ENCODE measurements around the gene ADNP2.

ADNP2 gene

GRCh38 chr18:80107426-80107825 is 1.6 kb upstream of the ADNP2 start:
- no peak for DNase-seq (ENCODE audit: low spot score)

DNA sequence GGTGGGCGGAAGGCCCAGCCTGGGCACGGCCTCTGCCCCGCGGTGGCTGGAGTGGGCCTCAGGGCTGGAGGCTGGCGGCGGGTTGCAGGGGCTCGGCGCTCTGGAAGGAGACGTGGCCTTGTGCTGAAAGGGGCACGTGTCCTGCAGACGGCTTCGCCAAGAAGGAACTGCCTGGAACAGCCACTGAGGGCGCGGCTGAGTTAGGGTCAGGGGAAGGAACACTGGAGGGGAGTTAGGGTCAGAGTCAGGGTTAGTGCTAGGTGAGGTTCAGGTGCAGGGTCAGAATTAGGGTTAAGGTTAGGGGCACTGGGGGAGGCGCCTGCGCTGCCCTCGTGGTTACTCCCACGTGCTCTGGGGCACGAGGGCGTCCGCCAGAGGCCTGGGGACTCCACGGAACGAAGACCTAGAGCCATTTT is 933 bp upstream of the ADNP2 start:
- DNase-seq (ENCODE audit: low spot score) = no peak

DNA sequence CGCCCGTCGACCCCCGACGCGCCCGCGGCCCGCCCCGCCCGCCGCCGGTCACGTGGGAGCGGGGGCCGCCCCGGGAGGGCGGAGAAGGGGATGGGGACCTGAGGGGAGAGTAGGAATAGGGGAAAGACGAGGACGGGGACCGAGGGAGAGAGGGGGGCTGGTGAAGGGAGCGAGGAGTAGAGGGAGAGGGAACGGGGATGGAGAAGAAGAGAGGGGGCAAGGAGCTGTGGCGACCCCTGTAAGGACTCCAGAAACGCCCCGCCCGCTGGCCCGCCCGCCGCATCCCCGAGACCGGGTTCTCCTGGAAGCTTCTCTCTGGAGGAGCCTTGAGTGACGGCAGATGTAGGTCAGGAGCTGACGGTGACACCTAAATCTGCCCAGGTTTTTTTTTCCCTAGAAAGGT is 615 bp downstream of the ADNP2 start:
- peak; percentile 17 for DNase-seq (ENCODE audit: low spot score)

- DNase-seq (ENCODE audit: low spot score) = no peak
Observed at GRCh38 chr18:80112624-80113248, 3.7 kb downstream of the ADNP2 start.

- no peak for DNase-seq (ENCODE audit: low spot score)
Observed at GRCh38 chr18:80115035-80115434, 6.0 kb downstream of the ADNP2 start.

DNA sequence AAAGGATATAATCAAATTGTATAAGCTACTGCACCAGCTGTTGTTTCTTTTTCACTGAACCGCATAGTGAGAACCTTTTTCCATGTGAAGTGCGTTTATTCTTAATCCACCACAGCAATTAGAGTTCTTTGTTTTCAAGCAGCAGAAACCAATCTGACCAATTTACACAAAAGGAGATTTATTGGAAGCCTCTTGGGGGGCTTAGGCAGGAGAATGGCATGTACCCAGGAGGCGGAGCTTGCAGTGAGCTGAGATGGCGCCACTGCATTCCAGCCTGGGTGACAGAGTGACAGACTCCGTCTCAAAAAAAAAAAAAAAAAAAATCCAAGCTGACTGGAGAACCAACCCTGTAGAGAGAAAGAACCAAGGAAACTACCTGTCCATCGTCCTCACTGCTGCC is 10.0 kb downstream of the ADNP2 start:
- no peak for DNase-seq (ENCODE audit: low spot score)

GRCh38 chr18:80120932-80121331 is 11.9 kb downstream of the ADNP2 start:
- no peak for DNase-seq (ENCODE audit: low spot score)

DNA sequence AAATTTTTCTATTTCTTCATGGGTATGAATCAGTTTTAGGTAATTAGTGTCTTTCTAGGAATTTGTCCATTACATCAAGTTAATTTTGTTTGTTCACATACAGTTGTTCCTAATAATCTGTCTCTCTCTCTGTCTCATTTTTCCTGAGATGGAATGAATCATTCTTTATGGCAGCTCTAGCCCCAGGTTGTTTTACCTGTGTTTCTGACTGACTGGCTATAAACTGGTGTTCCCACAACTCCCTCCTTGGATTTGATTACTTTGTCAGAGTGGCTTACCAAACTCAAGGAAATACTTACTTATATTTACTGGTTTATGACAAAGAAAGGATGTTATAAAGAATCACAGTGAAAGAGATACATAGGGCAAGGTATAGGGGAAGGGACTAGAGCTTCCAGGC is 15.1 kb downstream of the ADNP2 start:
- DNase-seq (ENCODE audit: low spot score) = no peak

GRCh38 chr18:80126797-80127196 is 17.7 kb downstream of the ADNP2 start:
- DNase-seq (ENCODE audit: low spot score) = no peak

- no peak for DNase-seq (ENCODE audit: low spot score)
Observed at GRCh38 chr18:80127635-80128034, 18.6 kb downstream of the ADNP2 start.

DNA sequence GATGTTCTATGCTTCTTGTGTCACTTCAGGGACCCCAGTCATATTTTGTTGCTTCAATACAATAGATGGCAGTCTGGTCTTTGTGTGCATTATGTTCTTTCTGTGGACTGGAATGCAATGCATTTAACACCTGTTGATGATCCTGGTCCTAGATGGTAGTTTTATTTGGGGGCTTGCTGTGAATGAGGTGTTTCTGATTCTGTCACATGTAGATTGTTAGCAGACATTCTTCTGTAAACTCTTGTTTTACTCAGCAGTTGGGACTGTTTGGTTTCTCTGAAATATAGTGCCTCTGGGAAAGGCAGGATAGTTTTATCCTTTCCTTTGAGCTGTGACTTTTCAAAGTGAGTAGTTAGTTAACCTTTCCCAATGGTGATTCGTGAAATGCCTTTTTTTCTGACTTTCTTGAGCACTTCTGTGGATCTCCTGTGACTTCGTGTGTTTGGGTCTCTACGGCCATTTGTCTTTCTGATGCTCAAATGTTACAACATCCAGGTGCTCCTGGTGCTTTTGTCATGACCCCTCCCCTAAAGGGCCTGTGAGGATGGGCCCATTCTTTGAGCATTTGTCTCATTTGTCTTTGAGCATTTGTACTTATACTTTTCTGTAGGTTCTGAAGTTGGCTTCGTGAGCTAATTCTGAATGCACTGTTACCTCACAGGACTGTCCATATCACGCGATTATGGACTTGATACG is 20.8 kb downstream of the ADNP2 start:
- DNase-seq (ENCODE audit: low spot score) = no peak

DNA sequence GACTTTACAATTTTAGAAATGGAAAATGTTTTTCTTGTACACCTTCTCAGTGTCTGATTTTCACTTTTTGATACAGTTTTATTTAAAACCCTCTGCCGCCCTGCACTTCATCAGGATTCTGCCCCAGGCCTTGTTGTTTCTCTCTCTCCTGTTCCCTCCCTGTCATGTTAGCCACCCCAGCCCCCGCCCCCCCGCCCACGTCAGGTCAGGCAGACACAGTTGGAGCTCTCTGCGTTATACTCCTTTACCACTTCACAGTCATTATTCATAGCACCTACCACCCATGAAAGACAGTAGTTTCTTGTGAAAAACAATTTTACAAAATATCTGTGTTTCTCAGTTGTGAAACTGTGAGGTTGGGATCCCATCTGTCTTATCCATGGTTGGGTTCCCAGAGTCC is 21.5 kb downstream of the ADNP2 start:
- no peak for DNase-seq (ENCODE audit: low spot score)

GRCh38 chr18:80132180-80132812 is 23.2 kb downstream of the ADNP2 start:
- DNase-seq (ENCODE audit: low spot score) = no peak

DNA sequence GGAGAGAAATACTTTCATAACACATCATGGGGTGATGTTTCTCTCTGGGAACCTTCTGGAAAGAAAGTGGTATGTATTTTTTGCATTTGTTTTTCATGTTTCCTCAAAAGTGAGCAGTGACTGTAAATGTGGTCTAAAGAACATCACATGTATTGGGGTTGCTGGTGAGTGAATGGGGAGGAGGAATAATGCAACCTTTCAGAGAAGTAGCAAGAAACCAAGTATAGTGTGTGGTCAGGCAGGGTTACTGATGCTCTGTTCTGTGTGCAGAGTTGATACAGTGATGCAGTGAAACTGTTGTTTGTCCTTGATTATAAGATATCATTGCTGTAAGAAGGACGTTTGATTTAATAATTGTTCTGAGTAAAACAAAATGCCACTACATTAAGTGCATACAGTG is 24.1 kb downstream of the ADNP2 start:
- DNase-seq (ENCODE audit: low spot score) = no peak

GRCh38 chr18:80135136-80135535 is 26.1 kb downstream of the ADNP2 start:
- DNase-seq (ENCODE audit: low spot score) = no peak

- no peak for DNase-seq (ENCODE audit: low spot score)
Observed at GRCh38 chr18:80136679-80137078, 27.6 kb downstream of the ADNP2 start.

DNA sequence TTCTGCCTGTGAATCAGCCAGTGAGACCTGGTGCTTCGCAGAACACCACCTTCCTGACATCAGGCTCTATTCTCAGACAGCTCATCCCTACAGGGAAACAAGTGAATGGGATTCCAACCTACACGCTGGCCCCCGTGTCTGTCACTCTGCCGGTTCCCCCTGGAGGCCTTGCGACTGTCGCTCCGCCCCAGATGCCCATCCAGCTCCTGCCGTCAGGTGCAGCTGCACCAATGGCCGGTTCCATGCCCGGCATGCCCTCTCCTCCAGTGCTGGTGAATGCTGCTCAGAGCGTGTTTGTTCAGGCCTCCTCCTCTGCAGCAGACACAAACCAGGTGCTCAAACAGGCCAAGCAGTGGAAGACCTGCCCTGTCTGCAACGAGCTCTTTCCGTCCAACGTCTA is 28.1 kb downstream of the ADNP2 start:
- DNase-seq (ENCODE audit: low spot score) = no peak

GRCh38 chr18:80137976-80138375 is 28.9 kb downstream of the ADNP2 start:
- no peak for DNase-seq (ENCODE audit: low spot score)

DNA sequence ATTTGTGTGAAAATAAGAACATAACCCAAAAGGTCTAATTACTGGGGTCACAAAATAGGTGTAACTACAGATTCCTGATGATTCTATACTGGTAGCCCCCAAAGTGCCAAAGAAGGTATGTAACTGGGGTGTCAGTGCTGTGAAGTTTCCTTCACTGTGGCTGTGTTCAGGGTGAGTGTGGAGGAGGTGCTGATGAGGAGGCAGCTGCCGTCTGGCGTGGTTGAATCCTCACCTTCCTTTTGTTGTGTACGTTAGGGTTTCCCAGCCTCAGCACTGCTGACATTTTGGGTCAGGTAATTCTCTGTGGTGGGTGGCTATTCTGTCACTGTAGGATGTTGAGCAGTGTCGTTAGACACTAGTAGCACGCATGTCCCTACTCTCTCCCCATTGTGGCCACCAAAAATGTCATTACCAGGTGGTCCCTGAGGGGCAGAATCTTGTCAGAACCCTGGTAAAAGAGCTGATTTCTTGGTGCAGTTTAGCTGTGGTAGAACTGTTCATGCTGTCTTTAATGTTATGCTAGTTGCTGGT is 31.5 kb downstream of the ADNP2 start:
- DNase-seq (ENCODE audit: low spot score) = no peak

- DNase-seq (ENCODE audit: low spot score) = no peak
Observed at GRCh38 chr18:80143881-80144280, 34.8 kb downstream of the ADNP2 start.

GRCh38 chr18:80145196-80145804 is 36.2 kb downstream of the ADNP2 start:
- no peak for DNase-seq (ENCODE audit: low spot score)

GRCh38 chr18:80147037-80147417 is 38.0 kb downstream of the ADNP2 start:
- no peak for DNase-seq (ENCODE audit: low spot score)
